Activated CD4-positive, CD25-positive, alpha-beta regulatory T cell treated with anti-CD3 and anti-CD28 coated beads, Interleukin-2, amount 50 U/mL, for 24 hours (primary cell): ENCODE data around the gene FAM217A.
A peak's percentile ranks its signal among the peaks of the same experiment; 100 is the strongest.

Experiments
- ATAC-seq, 2 donors: fragments of 150-1000 bp; cut with Tn5 transposase; one replicate each; pipeline ENCODE4 v1.10.0; 2021; ENCODE audit warnings: mild to moderate bottlenecking in 1 of 2, moderate library complexity in 1 of 2

FAM217A gene

DNA sequence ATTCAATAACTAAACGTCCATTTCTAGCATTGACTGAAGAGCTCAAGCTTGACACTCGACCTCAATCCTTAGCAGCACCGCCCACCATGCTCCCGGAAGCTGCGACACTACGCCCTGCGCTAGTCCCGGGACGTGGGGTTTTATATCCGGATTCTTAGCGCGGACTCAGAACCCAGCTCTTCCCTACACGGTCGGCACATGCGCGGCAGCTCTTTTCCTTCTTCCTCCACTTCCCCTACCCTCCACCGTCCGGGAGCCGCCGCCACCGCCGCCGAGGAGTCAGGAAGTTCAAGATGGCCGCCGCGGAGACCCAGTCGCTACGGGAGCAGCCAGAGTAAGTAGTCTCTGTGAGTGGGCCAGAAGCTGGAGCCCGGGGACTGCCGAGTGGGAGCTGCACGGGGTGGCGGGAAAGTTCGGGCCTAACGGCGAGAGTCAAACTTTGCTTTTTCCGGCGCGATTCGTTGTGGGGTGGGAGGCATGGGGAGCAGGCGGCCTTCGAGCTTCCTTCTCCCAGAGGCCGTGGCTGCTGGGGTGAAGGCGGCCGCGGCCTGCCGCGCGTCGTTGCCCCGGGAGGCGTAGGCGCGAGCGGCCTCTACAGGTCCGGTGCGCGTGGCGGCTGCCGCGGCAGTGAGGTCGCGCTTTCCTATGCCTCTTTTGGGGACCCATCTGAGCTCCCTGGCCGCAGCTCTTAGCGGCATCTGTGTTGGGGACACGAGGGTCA is 57.6 kb downstream of the FAM217A start:
- ATAC-seq, result peak; percentile 76 to 77

DNA sequence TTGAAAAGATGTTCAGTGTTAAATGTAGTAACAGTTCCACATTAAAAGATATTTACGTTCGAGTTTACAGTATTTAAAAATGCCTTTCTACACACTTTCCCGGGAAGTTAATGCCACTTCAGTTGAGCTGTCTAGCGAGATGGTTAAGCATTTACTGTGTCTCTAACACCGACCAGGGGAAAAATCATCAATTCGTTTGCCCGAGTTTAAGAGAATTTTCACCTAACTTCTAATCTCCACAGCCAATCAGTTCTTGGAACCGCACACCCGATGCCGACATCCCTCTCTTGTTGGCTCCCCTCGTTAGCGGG is 58.2 kb downstream of the FAM217A start:
- no peak for ATAC-seq

DNA sequence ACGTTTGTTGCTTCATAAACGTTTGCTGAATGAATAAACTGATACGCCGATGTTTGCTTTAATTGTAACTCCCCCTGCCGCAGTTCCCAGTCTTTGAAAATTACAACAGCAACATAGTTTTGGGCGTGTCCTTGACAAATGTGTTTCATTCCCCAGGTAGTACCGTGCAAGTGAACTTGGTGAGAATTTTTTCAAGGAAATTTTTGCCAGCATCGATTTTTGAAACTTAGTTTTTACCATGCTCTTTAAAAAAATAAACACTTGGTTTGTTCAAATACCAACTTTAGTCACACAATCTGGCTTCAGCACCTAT is 60.1 kb downstream of the FAM217A start:
- ATAC-seq, result no peak
